Small intestine (tissue), 7 donors: ENCODE data around the gene CAP2. TPM values are rescaled to one million over a fixed set of nuclear protein-coding genes. Genes with fewer than 3 reads are reported as not detected.

Source experiments
- DNase-seq, 2 donors: peaks; one replicate each; pipeline versions ENCODE4 v3.0.0 to v3.0.0-alpha.2; 2013
- FAIRE-seq: peaks from 2 replicates; lab custom pipeline; 2012; peaks lifted over from hg19 to GRCh38; lab: Jason Lieb, UNC
- H3K27ac ChIP-seq, 3 donors: one replicate each; pipeline ENCODE4 v1.5.1; 2013; ENCODE audit warnings: low read length in 2 of 3, mild to moderate bottlenecking in 2 of 3, control low read depth in 1 of 3, inconsistent platforms in 1 of 3, low read depth in 1 of 3, moderate library complexity in 1 of 3
- H3K27me3 ChIP-seq, 3 donors: one replicate each; pipeline ENCODE4 v1.6.1; 2013; ENCODE audit warnings: low read length in 3 of 3, inconsistent platforms in 1 of 3; ENCODE audit not compliant: control insufficient read depth in 3 of 3, insufficient read depth in 3 of 3
- H3K36me3 ChIP-seq, 3 donors: one replicate each; pipeline ENCODE4 v1.6.1; 2013; ENCODE audit warnings: low read length in 3 of 3, inconsistent platforms in 1 of 3, low read depth in 1 of 3, mild to moderate bottlenecking in 1 of 3, moderate library complexity in 1 of 3; ENCODE audit not compliant: control insufficient read depth in 3 of 3, insufficient read depth in 2 of 3
- H3K4me1 ChIP-seq, 3 donors: one replicate each; pipeline ENCODE4 v1.6.1; 2013; ENCODE audit warnings: low read length in 2 of 3, inconsistent platforms in 1 of 3, low read depth in 1 of 3, mild to moderate bottlenecking in 1 of 3, moderate library complexity in 1 of 3; ENCODE audit not compliant: control insufficient read depth in 3 of 3, insufficient read depth in 2 of 3
- H3K4me3 ChIP-seq, 3 donors: one replicate each; pipeline ENCODE4 v1.5.1; 2013; ENCODE audit warnings: low read length in 3 of 3, control low read depth in 1 of 3, inconsistent platforms in 1 of 3, low read depth in 1 of 3, mild to moderate bottlenecking in 1 of 3, moderate library complexity in 1 of 3
- H3K9me3 ChIP-seq, 2 donors: one replicate each; pipeline ENCODE4 v1.6.1; 2013; ENCODE audit warnings: low read depth in 1 of 2, low read length in 1 of 2; ENCODE audit not compliant: control insufficient read depth in 2 of 2, insufficient read depth in 1 of 2
- WGBS, 3 donors: extraction: QIAGEN DNeasy Blood & Tissue Kit; methylation state at CpG; one replicate each; pipeline ENCODE4 v1.1.7; 2013; 5-methylcytosine and 5-hydroxymethylcytosine counted together
- polyA plus RNA-seq, 4 donors: library from polyadenylated mRNA; stranded (reverse) in 3 of 4; unstranded in 1 of 4; fragments of 200-250 nt in 3 of 4; fragments of 120-200 nt in 1 of 4; gene quantifications; one replicate each; pipeline versions ENCODE4 v1.2.1 to v1.2.3, GENCODE V29; 2013
- donor health status: healthy with polysubstance abuse.
- donor health status: control.
- donor health status: control.
- donor health status: Bipolar disorder and iron deficiency.
- donor health status: healthy.

The CAP2 gene
- polyA plus RNA-seq, 4 donors: 0.89 to 3.0 (median 2.3) TPM

GRCh38 chr6:17474289-17474688 is 80.9 kb downstream of the CAP2 start:
- no peak for FAIRE-seq

DNA sequence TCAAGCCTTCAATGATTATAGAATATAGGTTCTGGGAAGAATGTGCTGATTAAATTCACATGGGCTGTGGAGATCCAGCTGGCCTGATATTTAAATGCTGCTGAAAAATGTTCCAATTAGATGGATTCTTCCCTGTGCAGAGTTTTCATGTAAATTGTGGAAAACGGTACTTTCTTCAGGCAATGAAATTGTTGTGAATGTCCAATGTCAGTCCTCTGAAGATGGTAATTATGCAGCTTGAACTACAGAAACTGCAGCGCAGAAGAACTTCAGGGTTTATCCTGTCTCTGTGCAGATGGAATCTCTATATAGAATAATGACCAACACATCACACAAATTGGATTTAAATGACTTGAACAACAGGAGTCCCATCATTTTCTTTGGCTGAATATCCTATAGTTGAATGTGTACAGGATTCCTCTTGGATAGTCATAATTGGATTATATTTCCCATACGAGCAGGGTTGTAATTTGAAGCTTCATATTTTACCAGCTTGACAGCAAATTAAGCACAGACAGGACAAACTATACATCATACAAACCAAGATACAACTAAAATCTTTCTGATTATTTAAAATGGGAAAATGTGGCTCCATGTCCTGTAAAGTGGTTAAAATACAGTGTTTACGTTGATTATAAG is 82.3 kb downstream of the CAP2 start:
- H3K9me3 ChIP-seq: no peaks in the 10 kb centered on the region
- DNase-seq (no peak), FAIRE-seq (no peak)
- no peak overlapping the region for H3K27ac ChIP-seq
- no peak overlapping the region for H3K4me3 ChIP-seq
- H3K4me1 ChIP-seq: peaks cover 4 to 14% (median 5%) of the 10 kb centered on the region in 3 donors
- WGBS, 3 donors: 86 to 93% (median 86%) methylated on average over 4 of the region's 4 CpGs
- H3K36me3 ChIP-seq: no peaks in the 10 kb centered on the region
- no peaks in the 10 kb centered on the region for H3K27me3 ChIP-seq

More at GRCh38 chr6:17474289-17474688, 80.9 kb downstream of the CAP2 start:
- WGBS, 3 donors: 65 to 70% (median 67%) methylated on average over 4 of the region's 4 CpGs
- DNase-seq: no peak
- Histone ChIP-seq H3K4me3 (no peak overlapping the region), H3K27me3 (no peaks in the 10 kb centered on the region), H3K36me3 (no peaks in the 10 kb centered on the region), H3K4me1 (peaks cover 4 to 14% (median 5%) of the 10 kb centered on the region in 3 donors), H3K9me3 (no peaks in the 10 kb centered on the region), H3K27ac (no peak overlapping the region)

DNA sequence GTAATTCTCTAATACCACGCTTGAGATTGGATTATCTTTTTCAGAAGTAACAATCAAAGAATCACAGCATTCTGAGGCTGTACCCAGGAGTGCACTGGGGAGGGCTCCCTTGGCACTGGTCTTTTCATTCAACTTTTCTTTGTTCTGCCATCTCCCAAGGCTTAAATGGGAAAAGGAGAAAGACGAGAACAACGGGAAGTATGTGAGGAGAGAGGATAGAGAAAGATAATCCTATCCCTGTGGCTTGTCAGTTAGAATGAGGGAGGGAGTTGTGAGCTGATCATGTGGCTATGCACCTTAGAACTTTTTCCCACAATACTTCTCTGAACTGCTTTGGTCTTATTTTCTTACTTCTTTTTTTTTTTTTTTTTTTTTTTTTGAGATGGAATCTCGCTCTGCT is 83.1 kb downstream of the CAP2 start:
- no peaks in the 10 kb centered on the region for H3K36me3 ChIP-seq
- WGBS, 3 donors: 83 to 88% (median 84%) methylated on average over 3 to 4 of the region's 4 CpGs
- no peaks in the 10 kb centered on the region for H3K9me3 ChIP-seq
- DNase-seq (no peak), FAIRE-seq (no peak)
- H3K4me3 ChIP-seq: no peak overlapping the region
- H3K27ac ChIP-seq: no peak overlapping the region
- peaks cover 4 to 14% (median 5%) of the 10 kb centered on the region in 3 donors for H3K4me1 ChIP-seq
- no peaks in the 10 kb centered on the region for H3K27me3 ChIP-seq

DNA sequence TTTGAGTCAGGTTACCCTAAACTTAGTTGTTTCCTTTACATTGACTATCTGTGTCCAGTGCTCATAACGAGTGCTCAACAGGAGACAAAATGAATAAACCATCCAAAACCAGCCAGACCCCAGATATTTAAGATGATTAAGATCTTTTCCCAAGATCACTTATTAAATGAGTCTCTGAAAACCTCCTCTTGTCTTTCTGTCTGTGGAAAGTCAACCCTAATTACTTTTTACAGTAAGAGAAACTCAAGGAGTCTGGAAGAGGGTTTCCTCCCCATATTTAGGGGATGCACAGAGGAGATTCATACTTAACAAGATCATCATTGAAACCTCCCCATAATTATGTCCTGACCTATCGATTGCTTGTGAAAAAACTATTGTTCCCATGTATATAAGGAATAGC is 84.0 kb downstream of the CAP2 start:
- DNase-seq: no peak
- 78 to 90% (median 89%) methylated on average over 2 of the region's 2 CpGs for WGBS, 3 donors
- H3K27ac ChIP-seq: no peak overlapping the region
- no peak for FAIRE-seq
- H3K4me3 ChIP-seq: no peak overlapping the region
- peaks cover 4 to 9% (median 5%) of the 10 kb centered on the region in 3 donors for H3K4me1 ChIP-seq
- no peaks in the 10 kb centered on the region for H3K27me3 ChIP-seq
- no peaks in the 10 kb centered on the region for H3K36me3 ChIP-seq
- H3K9me3 ChIP-seq: no peaks in the 10 kb centered on the region

DNA sequence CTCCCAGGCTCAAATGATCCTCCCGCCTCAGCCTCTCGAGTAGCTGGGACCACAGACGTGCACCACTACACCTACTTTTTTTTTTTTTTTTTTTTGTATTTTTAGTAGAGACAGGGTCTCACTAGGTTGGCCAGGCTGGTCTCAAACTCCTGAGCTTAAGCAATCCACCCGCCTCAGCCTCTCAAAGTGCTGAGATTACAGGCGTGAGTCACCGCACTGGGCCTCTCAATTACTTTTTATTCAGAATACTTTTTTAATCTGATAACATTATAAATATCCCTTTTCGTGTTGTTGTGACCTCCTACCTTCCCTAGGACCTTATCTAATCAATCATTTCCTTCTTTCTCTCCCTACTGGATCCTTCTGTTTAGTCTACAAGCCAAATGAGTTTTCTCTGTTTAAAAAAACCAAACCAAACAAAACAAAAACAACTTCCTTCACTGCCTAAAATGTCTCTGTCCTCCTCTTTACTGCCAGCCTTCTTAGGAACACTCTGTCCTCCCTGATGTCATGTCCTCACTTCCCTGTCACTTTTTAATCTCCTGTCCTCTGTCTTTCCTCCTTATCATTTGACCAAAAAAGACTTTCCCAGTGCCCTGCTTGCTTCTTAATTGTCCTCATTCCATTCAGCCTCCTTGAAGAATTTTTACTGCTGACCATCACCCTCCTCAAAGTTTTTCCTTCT is 85.0 kb downstream of the CAP2 start:
- Histone ChIP-seq H3K27me3 (no peaks in the 10 kb centered on the region), H3K9me3 (no peaks in the 10 kb centered on the region), H3K4me3 (no peak overlapping the region), H3K36me3 (no peaks in the 10 kb centered on the region), H3K4me1 (peaks cover 0 to 1% (median 0%) of the 10 kb centered on the region in 3 donors), H3K27ac (no peak overlapping the region)
- no peak for FAIRE-seq
- 55 to 73% (median 64%) methylated on average over 7 of the region's 7 CpGs for WGBS, 3 donors
- peak in 1 of 2 donors; percentile 52 for DNase-seq

DNA sequence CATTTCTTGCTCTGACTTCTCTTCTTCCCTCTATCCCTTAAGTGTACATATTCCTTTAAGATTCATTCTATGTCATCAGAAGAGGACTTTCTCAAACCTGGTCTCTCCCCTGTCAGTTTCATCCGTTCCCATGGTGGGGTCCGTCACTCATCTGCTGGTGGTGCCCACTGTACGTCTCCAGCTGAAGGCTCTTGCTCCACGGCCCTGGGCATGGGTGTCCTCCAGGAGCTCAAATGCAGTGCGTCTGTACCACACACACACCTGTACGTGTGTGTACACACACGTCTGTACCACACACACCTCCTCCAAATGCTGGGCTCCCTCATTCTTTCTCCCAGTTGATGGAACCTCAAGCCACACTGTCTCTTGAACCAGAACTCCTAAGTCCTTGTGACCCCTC is 85.6 kb downstream of the CAP2 start:
- no peak for FAIRE-seq
- peak overlapping the region in 1 of 3 donors; percentile 68 for H3K27ac ChIP-seq
- WGBS, 3 donors: 91 to 94% (median 92%) methylated on average over 7 of the region's 7 CpGs

DNA sequence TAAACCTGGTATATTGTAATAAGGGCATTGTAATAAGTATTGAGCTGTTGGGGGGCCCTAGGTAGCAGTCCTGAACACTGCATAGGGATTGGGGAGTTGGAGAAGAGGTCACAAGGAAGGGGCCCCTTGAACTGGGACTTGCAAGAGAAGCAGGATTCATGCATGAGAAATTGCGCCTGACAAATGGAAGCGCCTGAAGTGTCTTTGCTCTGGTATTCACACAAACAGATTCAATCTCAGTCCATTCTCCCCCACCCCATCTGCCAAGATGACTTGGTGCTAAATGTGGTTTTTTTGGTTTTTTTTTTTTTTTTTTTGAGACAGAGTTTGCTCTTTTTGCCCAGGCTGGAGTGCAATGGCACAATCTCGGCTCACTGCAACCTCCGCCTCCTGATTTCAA is 87.1 kb downstream of the CAP2 start:
- Histone ChIP-seq H3K9me3 (no peaks in the 10 kb centered on the region), H3K4me3 (no peak overlapping the region), H3K27ac (no peak overlapping the region), H3K27me3 (no peaks in the 10 kb centered on the region), H3K36me3 (no peaks in the 10 kb centered on the region), H3K4me1 (no peaks in the 10 kb centered on the region)
- WGBS, 3 donors: 95 to 97% (median 96%) methylated on average over 4 of the region's 4 CpGs
- no peak for DNase-seq
- FAIRE-seq: no peak

More for the DNA sequence above, 85.6 kb downstream of the CAP2 start:
- H3K4me1 ChIP-seq: no peaks in the 10 kb centered on the region
- no peak for DNase-seq
- H3K27me3 ChIP-seq: no peaks in the 10 kb centered on the region
- H3K4me3 ChIP-seq: no peak overlapping the region
- H3K36me3 ChIP-seq: no peaks in the 10 kb centered on the region
- no peaks in the 10 kb centered on the region for H3K9me3 ChIP-seq

DNA sequence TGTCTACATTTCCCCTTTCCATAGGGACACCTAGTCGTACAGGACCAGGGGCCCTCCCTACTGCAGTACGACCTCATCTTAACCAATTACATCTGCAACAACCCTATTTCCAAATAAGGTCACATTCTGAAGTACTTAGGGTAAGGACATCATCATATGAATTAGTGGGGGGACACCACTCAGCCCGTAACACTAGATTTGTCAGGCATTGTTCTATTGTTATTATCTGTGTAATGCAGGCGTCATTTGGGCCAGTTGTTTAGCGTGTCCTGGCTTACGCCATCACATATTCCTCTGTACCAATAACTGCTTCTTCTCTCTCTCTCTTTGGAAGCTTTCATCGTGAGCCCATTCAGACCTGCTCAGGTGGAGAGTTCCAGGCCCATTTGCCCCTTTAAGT is 89.3 kb downstream of the CAP2 start:
- Histone ChIP-seq H3K9me3 (no peaks in the 10 kb centered on the region), H3K4me1 (no peaks in the 10 kb centered on the region), H3K27ac (no peak overlapping the region), H3K36me3 (no peaks in the 10 kb centered on the region), H3K4me3 (no peak overlapping the region), H3K27me3 (no peaks in the 10 kb centered on the region)
- no peak for FAIRE-seq
- DNase-seq: no peak
- 92 to 95% (median 94%) methylated on average over 7 of the region's 7 CpGs for WGBS, 3 donors
